Choroid plexus epithelial cell (primary cell): ENCODE data around the gene MIA2.
"Not testable (repeated sequence)": the region's sequence is repeated elsewhere in the genome, so short reads cannot be mapped to it uniquely, and the experiment has no call there.

ENCODE experiments used
- DNase-seq: peaks from one replicate; pipeline ENCODE4 v3.0.0-alpha.2; 2010; ENCODE audit warnings: low read depth
- H3K4me3 ChIP-seq: 2 replicates; pipeline ENCODE4 v1.5.1; 2011; ENCODE audit warnings: low read depth, mild to moderate bottlenecking, control low read depth, low read length, moderate library complexity
- TF ChIP-seq, protein P1 (sequence below): conservative IDR thresholded peaks from 2 replicates; pipeline ENCODE4 v1.5.1; 2011; ENCODE audit warnings: low read depth, mild to moderate bottlenecking, control low read depth, inconsistent platforms, low read length, moderate library complexity

Gene MIA2

DNA sequence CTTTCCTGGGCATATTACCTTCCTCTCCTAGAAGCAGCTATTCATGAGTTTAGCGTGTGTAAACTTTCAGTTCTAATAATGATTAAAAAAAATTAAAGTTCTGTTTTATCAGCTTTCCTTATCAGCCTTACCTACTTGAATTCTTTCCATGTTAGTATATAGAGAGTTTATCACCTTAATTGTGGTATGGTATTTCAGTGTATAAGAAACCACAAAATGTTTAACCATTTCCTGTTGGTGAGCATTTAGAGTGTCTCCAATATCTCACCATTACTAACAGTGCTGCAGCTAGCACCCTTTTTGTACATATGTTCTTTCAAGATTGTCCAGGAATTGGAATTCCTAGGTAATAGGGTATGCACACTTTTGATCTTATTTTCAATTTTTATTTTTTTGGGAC is 109.1 kb downstream of the MIA2 start:
- TF ChIP-seq, protein P1, sequence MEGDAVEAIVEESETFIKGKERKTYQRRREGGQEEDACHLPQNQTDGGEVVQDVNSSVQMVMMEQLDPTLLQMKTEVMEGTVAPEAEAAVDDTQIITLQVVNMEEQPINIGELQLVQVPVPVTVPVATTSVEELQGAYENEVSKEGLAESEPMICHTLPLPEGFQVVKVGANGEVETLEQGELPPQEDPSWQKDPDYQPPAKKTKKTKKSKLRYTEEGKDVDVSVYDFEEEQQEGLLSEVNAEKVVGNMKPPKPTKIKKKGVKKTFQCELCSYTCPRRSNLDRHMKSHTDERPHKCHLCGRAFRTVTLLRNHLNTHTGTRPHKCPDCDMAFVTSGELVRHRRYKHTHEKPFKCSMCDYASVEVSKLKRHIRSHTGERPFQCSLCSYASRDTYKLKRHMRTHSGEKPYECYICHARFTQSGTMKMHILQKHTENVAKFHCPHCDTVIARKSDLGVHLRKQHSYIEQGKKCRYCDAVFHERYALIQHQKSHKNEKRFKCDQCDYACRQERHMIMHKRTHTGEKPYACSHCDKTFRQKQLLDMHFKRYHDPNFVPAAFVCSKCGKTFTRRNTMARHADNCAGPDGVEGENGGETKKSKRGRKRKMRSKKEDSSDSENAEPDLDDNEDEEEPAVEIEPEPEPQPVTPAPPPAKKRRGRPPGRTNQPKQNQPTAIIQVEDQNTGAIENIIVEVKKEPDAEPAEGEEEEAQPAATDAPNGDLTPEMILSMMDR, result no peak
- no peak overlapping the region for H3K4me3 ChIP-seq
- DNase-seq, result peak; percentile 34

DNA sequence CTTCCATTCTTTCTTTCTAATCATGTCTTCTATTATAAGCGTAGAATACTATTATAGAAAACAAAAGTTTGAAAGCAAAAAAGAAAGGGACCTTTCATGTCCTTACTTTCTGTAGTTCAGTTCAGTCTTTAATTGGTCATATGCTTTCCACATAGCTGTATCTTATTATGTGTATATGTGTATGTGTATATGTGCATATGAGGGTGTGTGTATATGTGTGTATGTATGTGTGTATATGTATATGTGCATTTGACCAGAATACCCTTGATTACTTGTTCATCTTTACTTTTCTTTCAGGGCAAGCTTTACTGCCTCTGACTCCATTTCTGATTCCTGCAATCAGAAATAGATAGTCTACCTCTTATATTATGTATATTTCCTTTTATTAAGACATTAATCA is 109.9 kb downstream of the MIA2 start:
- no peak for DNase-seq
- TF ChIP-seq, protein P1, result no peak
- no peak overlapping the region for H3K4me3 ChIP-seq

DNA sequence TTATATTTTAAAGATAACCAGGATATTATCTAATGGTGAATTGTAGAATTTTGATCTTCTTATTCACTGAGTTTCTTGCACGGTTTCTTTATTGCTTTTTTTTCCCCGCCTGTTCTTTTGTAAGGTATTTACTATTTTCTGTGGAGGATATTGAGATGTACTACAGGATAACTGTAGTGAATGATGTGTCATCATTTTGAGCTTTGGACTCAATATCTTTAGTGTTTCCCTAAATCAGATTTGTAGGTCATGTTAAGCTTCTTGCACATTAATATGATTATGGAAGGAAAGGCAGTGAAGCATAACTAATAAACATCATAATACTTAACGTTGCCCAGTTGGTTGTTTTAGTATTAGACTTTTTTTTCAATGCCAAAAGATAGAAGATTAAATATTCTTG is 117.2 kb downstream of the MIA2 start:
- no peak for DNase-seq
- no peak overlapping the region for H3K4me3 ChIP-seq
- TF ChIP-seq, protein P1, result no peak

DNA sequence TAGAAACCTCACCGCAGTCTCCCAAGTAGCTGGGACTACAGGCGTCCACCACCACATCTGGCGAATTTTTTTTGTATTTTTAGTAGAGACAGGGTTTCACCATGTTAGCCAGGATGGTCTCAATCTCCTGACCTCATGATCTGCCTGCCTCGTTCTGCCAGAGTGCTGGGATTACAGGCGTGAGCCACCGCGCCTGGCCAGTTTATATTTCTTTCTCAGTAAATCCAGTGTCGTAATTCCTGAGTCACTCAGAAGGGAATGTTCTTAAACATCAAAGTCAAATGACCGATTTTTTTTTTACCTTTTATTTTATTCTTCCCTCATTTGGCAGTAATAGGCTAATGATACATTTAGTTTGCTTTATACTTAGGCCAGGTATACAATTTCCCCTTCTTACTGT is 118.0 kb downstream of the MIA2 start:
- peak; percentile 81 for DNase-seq
- H3K4me3 ChIP-seq, result no peak overlapping the region
- TF ChIP-seq, protein P1, result no peak

DNA sequence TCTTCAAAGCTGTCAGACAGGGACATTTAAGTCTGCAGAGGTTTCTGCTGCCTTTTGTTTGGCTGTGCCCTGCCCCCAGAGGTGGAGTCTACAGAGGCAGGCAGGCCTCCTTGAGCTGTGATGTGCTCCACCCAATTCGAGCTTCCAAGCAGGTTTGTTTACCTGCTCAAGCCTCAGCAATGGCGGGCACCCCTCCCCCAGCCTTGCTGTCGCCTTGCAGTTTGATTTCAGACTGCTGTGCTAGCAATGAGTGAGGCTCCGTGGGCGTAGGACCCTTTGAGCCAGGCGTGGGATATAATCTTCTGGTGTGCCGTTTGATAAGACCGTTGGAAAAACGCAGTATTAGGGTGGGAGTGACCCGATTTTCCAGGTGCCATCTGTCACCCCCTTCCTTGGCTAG is 125.4 kb downstream of the MIA2 start:
- not testable (repeated sequence) for DNase-seq, H3K4me3 ChIP-seq

DNA sequence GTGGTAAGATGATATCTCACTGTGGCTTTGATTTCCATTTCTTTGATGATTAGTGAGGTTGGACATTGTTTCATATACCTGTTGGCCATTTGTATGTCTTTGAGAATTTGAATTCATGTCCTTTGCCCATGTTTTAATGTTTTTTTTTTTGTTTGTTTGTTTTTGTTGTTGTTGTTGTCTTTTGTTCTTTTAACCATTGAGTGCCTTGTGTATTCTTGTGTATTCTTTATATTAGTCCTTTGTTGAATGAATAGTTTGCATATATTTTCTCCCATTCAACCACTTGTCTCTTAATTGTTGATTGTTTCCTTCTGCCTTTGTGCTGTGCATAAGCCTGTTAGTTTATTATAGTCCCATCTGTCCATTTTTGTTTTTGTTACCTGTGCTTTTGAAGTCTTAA is 126.6 kb downstream of the MIA2 start:
- no peak overlapping the region for H3K4me3 ChIP-seq
- TF ChIP-seq, protein P1, result no peak
- DNase-seq, result no peak

DNA sequence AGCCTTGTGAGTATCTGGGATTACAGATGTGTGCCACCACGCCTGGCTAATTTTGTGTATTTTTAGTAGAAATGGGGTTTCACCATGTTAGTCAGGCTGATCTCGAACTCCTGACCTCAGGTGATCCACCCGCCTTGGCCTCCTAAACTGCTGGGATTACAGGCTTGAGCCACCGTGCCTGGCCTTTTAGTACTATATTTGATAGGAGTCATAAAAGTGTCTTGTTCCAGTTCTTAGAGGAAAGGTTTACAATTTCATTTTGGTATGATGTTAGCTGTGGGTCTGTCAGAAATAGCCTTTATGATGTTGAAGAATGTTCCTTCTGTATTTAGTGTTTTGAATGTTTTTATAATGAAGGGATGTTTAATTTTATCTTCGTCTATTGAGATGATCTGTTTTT is 127.8 kb downstream of the MIA2 start:
- DNase-seq, H3K4me3 ChIP-seq: not testable (repeated sequence)

DNA sequence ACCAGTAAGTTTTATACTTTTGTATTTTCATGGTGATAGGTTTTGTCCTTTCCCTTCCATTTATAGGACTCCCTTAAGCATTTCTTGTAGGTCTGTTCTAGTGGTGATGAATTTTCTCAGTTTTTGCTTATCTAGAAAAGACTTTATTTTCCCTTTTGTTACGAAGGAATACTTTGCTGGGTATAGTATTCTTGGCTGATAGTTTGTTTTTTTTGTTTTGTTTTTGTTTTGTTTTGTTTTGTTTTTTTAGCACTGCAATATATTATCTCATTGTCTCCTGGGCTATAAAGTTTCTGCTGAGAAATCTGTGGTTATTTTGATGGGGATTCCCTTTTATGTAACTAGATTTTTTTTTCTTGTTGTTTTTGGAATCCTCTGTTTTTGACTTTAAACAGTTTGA is 130.8 kb downstream of the MIA2 start:
- DNase-seq, result no peak
- no peak overlapping the region for H3K4me3 ChIP-seq
- TF ChIP-seq, protein P1, result no peak
